GM12873 (cell line): ENCODE measurements around the gene ECHDC3.

Experiments
- TF ChIP-seq, protein P1 (sequence below): IDR thresholded peaks from 2 replicates; pipeline ENCODE4 v1.5.1; 2012; ENCODE audit warnings: low read depth, mild to moderate bottlenecking, moderate library complexity, low read length, control low read depth; ENCODE audit not compliant: insufficient read depth; ENCODE audit errors: missing control alignments

The ECHDC3 gene

GRCh38 chr10:11729790-11730315, 12.3 kb upstream of the ECHDC3 start:
- TF ChIP-seq, protein P1, sequence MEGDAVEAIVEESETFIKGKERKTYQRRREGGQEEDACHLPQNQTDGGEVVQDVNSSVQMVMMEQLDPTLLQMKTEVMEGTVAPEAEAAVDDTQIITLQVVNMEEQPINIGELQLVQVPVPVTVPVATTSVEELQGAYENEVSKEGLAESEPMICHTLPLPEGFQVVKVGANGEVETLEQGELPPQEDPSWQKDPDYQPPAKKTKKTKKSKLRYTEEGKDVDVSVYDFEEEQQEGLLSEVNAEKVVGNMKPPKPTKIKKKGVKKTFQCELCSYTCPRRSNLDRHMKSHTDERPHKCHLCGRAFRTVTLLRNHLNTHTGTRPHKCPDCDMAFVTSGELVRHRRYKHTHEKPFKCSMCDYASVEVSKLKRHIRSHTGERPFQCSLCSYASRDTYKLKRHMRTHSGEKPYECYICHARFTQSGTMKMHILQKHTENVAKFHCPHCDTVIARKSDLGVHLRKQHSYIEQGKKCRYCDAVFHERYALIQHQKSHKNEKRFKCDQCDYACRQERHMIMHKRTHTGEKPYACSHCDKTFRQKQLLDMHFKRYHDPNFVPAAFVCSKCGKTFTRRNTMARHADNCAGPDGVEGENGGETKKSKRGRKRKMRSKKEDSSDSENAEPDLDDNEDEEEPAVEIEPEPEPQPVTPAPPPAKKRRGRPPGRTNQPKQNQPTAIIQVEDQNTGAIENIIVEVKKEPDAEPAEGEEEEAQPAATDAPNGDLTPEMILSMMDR, result no peak

- TF ChIP-seq, protein P1, result no peak
Observed at GRCh38 chr10:11730779-11731178, 11.4 kb upstream of the ECHDC3 start.

DNA sequence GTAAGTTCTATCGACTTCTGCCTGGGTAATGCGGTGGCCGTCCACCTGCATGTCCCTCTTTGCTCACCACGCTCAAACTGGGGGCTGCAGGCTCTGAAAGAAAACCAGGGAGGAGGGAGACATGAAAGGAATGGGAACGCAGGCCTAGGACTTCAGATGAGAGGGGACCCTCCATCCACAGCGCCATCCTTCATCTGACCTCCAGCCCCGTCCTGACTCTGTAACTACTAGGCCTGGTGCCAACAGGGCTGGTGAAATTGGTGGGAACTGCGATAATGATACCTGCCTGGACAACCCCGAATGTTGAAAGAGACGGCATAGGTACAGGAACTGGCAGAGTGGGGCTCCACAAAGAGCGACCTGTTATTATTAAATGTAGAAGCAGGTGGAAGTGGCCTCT, 1.3 kb upstream of the ECHDC3 start:
- TF ChIP-seq, protein P1, result no peak

GRCh38 chr10:11741608-11742007, 574 bp upstream of the ECHDC3 start:
- TF ChIP-seq, protein P1, result no peak

DNA sequence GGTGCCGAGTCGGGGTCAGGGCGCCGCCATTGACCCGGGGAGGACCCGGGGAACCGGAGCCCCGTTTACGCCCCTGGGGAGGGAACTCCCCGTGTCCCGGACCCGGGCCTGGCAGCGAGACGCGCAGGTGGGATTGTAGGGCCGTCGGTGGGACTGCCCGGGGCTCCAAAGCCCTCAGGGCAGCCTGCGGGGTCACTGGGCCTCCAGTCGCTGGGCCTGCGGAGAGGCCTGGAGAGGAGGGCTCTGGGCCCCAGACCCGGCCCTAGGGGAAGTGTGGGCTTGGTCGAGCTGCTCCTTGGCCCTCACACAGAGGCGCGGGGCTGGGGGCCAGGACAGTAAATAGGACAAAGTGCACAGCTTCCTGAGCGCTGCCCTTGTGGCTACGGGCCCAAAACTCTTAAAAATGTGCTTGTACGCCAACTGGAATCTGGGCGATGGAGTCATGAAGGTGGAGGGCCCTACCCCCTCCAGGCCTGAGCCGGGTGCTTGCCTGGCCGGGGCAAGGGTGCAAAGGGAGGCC, 657 bp downstream of the ECHDC3 start:
- TF ChIP-seq, protein P1, result no peak

DNA sequence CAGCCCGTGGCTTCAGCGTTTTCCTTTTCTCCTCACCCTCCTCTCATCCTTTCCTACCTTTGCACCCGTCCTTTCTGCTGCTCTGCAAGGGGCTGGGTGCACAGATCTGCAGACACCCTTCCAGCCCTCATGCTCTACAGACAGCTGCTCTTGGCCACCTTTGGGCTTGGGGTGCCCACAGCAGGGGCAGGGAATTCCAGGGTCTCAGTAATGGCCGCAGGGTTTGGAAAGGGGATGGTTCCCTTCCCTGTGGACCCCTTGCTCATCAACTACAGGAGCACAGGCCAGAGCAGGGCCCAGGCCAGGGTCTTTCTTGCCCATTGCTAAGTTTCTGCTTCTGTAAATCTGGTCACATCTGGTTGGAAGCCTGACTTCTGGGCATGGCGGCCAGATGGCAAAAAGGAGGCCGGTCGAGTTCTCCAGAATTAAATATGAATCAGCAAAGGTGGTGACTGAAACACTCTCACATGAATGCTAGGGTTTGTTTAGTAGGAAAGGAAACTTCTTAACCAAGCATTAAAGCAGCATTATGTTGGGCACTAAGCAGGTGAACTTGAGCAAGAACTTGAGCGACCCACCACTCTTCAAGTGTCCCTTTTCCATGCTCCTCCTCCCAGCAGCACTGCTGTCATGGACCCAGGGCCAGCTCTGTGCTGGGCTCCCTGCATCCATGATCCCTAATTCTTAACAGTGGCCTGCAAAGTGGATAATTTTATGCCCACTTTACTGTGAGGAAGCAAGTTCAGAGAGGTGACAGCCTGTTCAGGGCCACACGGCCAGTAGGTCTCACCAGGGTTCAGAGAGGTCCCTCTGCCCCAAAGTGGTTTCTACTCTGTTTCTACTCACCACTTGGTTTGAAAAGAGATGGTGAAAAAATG, 1.5 kb downstream of the ECHDC3 start:
- TF ChIP-seq, protein P1, result no peak

GRCh38 chr10:11745045-11745444, 2.9 kb downstream of the ECHDC3 start:
- TF ChIP-seq, protein P1, result no peak
